ENCODE data around the gene RABGAP1L. TPM values are rescaled to one million over a fixed set of nuclear protein-coding genes. Genes with fewer than 3 reads are reported as not detected.

Gene RABGAP1L
- total and polyA plus RNA-seq, 11 donors, result 18.6 to 195 (median 98.4) TPM

GRCh38 chr1:174940646-174941175 is 781.4 kb downstream of the RABGAP1L start:
- TF ChIP-seq, protein P1, sequence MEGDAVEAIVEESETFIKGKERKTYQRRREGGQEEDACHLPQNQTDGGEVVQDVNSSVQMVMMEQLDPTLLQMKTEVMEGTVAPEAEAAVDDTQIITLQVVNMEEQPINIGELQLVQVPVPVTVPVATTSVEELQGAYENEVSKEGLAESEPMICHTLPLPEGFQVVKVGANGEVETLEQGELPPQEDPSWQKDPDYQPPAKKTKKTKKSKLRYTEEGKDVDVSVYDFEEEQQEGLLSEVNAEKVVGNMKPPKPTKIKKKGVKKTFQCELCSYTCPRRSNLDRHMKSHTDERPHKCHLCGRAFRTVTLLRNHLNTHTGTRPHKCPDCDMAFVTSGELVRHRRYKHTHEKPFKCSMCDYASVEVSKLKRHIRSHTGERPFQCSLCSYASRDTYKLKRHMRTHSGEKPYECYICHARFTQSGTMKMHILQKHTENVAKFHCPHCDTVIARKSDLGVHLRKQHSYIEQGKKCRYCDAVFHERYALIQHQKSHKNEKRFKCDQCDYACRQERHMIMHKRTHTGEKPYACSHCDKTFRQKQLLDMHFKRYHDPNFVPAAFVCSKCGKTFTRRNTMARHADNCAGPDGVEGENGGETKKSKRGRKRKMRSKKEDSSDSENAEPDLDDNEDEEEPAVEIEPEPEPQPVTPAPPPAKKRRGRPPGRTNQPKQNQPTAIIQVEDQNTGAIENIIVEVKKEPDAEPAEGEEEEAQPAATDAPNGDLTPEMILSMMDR (IDR thresholded peaks at IDR 0.05), result no peak
- TF ChIP-seq POLR2A (IDR thresholded peaks at IDR 0.05), result no peak
- no peak for DNase-seq
- intact Hi-C loops (cut with DNase I), result no loop called here
- ATAC-seq, result no peak
- Histone ChIP-seq H3K36me3 (no peaks in the 10 kb centered on the region), H3K27me3 (no peaks in the 10 kb centered on the region), H3K9me3 (no peaks in the 10 kb centered on the region), H3K4me1 (peaks cover 0 to 35% (median 5%) of the 10 kb centered on the region in 12 donors), H3K4me3 (no peak overlapping the region), H3K27ac (no peak overlapping the region)
- 92 to 95% (median 93%) methylated on average over 3 of the region's 3 CpGs for WGBS, 4 donors

DNA sequence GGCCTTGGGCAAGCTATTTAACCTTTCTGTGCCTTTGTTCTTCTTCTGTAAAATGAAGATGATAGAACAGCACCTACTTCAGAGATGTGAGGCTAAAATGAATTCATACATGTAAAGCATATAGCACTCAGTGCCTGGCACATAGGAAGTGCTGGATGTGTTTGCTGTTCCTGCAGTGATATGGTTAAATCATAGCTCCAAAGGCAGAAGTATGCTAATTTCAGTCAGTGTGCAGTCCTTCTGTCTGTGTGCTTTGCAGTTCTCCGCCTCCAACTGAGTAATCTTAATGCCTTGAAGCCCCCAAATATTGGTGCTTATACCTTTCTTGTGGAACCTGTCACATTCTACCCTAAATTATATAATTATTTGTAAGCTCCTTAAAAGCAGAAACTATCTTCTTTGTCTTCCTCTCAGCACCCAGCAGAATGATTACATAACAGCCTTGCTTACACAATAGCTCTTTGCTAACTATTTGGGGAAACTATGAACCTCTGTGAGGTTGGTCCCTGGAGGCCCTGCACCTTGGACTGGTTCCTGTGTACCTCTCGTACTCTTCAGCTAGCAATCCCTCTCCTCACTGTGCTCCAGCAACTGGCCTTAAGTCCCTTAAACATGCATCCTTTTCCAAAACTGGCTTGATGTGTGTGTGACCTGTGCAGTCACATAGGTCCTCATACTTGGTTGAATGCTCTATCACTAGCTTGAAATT is 783.4 kb downstream of the RABGAP1L start:
- no peak for TF ChIP-seq POLR2A (IDR thresholded peaks at IDR 0.05)
- TF ChIP-seq, protein P1 (IDR thresholded peaks at IDR 0.05), result no peak
- ATAC-seq (peak; percentile 42 to 84 (median 56)), DNase-seq (peak in 1 of 5 donors; percentile 41)
- intact Hi-C loops (cut with DNase I), result no loop called here
- H3K27ac ChIP-seq, result peak overlapping the region in 1 of 12 donors; percentile 44
- WGBS, 4 donors, result 61 to 71% (median 67%) methylated on average over 2 of the region's 2 CpGs
- no peaks in the 10 kb centered on the region for H3K27me3 ChIP-seq
- no peaks in the 10 kb centered on the region for H3K36me3 ChIP-seq
- H3K4me1 ChIP-seq, result peaks cover 0 to 34% (median 6%) of the 10 kb centered on the region in 12 donors
- no peaks in the 10 kb centered on the region for H3K9me3 ChIP-seq
- no peak overlapping the region for H3K4me3 ChIP-seq

DNA sequence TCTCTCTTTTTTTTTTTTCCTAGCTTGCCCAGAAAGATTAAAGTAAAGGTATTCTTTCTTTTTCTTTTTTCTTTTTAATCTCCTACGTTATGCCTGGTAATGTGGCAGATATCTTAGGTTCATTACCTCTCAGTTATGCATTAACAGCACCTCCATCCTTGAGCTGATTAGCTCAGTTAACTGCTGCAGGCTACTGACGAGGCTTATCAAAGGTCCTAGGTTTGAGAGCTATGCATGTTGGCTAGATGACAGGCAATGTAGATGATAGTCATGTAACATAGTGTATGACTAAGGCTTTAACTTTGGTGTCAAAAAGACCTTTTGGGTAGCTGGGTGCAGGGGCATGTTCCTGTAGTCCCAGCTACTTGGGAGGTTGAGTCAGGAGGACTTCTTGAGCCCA is 786.7 kb downstream of the RABGAP1L start:
- no peak for ATAC-seq
- DNase-seq, result no peak
- H3K27me3 ChIP-seq, result no peaks in the 10 kb centered on the region
- intact Hi-C loops (cut with DNase I), result no loop called here
- WGBS, 4 donors, result 60 to 75% (median 70%) methylated on average over 2 of the region's 2 CpGs
- peaks cover 0 to 18% (median 6%) of the 10 kb centered on the region in 12 donors for H3K4me1 ChIP-seq
- H3K36me3 ChIP-seq, result no peaks in the 10 kb centered on the region
- H3K9me3 ChIP-seq, result no peaks in the 10 kb centered on the region
- TF ChIP-seq POLR2A (IDR thresholded peaks at IDR 0.05), result no peak
- TF ChIP-seq, protein P1 (IDR thresholded peaks at IDR 0.05), result no peak
- H3K4me3 ChIP-seq, result no peak overlapping the region
- no peak overlapping the region for H3K27ac ChIP-seq

GRCh38 chr1:174949061-174949460 is 789.7 kb downstream of the RABGAP1L start:
- no peak for DNase-seq
- Histone ChIP-seq H3K27ac (no peak overlapping the region), H3K4me3 (no peak overlapping the region), H3K9me3 (no peaks in the 10 kb centered on the region), H3K4me1 (peaks cover 0 to 16% (median 5%) of the 10 kb centered on the region in 12 donors), H3K27me3 (no peaks in the 10 kb centered on the region), H3K36me3 (no peaks in the 10 kb centered on the region)
- WGBS, 4 donors, result 95 to 98% (median 96%) methylated on average over 1 of the region's 1 CpG
- no peak for ATAC-seq
- intact Hi-C loops (cut with DNase I), result no loop called here
- no peak for TF ChIP-seq POLR2A (IDR thresholded peaks at IDR 0.05)
- TF ChIP-seq, protein P1 (IDR thresholded peaks at IDR 0.05), result no peak
